ENCODE measurements around the gene CCDC88B. TPM values are rescaled to one million over a fixed set of nuclear protein-coding genes. Genes with fewer than 3 reads are reported as not detected.

CCDC88B gene
- total RNA-seq, 1 experiment from 2014 or later: 17.1 TPM

DNA sequence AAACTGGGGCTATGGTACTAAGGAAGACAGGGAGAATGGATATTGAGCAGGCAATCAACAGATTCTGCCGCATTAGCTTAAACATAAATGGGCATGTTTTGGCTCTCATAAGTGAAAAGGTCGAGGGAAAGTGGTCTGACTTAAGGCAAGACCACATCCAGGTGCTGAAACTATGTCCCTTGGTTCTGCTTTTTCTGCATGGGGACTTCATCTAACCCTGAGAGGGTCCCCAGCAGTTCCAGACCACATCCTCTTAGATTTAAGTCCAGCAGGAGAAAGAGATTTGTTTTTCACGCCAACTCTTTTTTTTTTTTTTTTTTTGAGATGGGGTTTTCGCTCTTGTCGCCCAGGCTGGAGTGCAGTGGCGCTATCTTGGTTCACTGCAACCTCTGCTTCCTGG, 24.4 kb downstream of the CCDC88B start:
- H3K36me3 ChIP-seq (ENCODE audit: control insufficient read depth, insufficient read depth, low read length): peaks cover 6% of the 10 kb centered on the region
- no peak overlapping the region for H3K27ac ChIP-seq (ENCODE audit: low read length)
- no peak overlapping the region for H3K4me3 ChIP-seq (ENCODE audit: low read depth in 2 of 2, low read length in 2 of 2)
- intact Hi-C loops (cut with micrococcal nuclease; ENCODE audit: unreplicated experiment): no loop called here
- ATAC-seq (no peak), DNase-seq (ENCODE audit: low read depth, low spot score) (no peak)
- TF ChIP-seq SIN3A (IDR thresholded peaks at IDR 0.05; ENCODE audit: borderline replicate concordance, insufficient read depth, low read depth, low read length) (no peak), POLR2AphosphoS5 (IDR thresholded peaks at IDR 0.05; ENCODE audit: low read depth, low read length) (no peak), TCF7L2 (IDR thresholded peaks at IDR 0.05; ENCODE audit: low read depth, low read length) (no peak)
- TF ChIP-seq, protein P1, sequence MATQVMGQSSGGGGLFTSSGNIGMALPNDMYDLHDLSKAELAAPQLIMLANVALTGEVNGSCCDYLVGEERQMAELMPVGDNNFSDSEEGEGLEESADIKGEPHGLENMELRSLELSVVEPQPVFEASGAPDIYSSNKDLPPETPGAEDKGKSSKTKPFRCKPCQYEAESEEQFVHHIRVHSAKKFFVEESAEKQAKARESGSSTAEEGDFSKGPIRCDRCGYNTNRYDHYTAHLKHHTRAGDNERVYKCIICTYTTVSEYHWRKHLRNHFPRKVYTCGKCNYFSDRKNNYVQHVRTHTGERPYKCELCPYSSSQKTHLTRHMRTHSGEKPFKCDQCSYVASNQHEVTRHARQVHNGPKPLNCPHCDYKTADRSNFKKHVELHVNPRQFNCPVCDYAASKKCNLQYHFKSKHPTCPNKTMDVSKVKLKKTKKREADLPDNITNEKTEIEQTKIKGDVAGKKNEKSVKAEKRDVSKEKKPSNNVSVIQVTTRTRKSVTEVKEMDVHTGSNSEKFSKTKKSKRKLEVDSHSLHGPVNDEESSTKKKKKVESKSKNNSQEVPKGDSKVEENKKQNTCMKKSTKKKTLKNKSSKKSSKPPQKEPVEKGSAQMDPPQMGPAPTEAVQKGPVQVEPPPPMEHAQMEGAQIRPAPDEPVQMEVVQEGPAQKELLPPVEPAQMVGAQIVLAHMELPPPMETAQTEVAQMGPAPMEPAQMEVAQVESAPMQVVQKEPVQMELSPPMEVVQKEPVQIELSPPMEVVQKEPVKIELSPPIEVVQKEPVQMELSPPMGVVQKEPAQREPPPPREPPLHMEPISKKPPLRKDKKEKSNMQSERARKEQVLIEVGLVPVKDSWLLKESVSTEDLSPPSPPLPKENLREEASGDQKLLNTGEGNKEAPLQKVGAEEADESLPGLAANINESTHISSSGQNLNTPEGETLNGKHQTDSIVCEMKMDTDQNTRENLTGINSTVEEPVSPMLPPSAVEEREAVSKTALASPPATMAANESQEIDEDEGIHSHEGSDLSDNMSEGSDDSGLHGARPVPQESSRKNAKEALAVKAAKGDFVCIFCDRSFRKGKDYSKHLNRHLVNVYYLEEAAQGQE (IDR thresholded peaks at IDR 0.05; ENCODE audit: insufficient read depth in 1 of 2, low read depth in 2 of 2, low read length in 1 of 2): no peak
- TF ChIP-seq, protein P2, sequence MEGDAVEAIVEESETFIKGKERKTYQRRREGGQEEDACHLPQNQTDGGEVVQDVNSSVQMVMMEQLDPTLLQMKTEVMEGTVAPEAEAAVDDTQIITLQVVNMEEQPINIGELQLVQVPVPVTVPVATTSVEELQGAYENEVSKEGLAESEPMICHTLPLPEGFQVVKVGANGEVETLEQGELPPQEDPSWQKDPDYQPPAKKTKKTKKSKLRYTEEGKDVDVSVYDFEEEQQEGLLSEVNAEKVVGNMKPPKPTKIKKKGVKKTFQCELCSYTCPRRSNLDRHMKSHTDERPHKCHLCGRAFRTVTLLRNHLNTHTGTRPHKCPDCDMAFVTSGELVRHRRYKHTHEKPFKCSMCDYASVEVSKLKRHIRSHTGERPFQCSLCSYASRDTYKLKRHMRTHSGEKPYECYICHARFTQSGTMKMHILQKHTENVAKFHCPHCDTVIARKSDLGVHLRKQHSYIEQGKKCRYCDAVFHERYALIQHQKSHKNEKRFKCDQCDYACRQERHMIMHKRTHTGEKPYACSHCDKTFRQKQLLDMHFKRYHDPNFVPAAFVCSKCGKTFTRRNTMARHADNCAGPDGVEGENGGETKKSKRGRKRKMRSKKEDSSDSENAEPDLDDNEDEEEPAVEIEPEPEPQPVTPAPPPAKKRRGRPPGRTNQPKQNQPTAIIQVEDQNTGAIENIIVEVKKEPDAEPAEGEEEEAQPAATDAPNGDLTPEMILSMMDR (IDR thresholded peaks at IDR 0.05): no peak
- POLR2A ChIA-PET: interaction anchor here (0.7 kb wide), 1 partner anchor 11 kb away, joined by 4 read pairs; no protein-coding TSS in a partner anchor
- H3K27me3 ChIP-seq (ENCODE audit: control insufficient read depth, insufficient read depth, low read length): no peaks in the 10 kb centered on the region
- in situ Hi-C loops (cut with HindIII; ENCODE audit: low pct_unique_long_range_greater_than_20kb, low sequenced_read_pairs): no loop called here
- CTCF ChIA-PET: interaction anchor here (0.5 kb wide), 1 partner anchor 88 kb away, joined by 8 read pairs; no protein-coding TSS in a partner anchor
- BruUV-seq (replicated peaks): no TSS peak
- peaks cover 7% of the 10 kb centered on the region for H3K4me1 ChIP-seq (ENCODE audit: control insufficient read depth, insufficient read depth, low read length)
- H3K9me3 ChIP-seq (ENCODE audit: control insufficient read depth, insufficient read depth, low read depth, low read length): no peaks in the 10 kb centered on the region

DNA sequence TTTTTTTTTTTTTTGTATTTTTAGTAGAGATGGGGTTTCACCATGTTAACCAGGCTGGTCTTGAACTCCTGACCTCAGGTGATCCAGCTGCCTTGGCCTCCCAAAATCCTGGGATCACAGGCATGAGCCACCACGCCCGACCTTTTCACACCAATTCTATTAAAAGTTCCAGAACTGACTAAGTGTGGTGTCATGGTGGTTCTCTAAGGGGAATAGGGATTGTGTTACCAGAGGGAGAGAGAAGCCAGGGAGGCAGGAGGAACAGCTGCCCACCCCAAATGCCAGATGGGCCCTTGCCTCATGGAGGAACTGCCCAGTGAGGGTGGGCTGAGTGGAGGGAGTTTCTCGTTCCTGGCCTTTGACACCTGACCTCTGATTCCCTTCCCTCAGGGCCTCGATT, 24.9 kb downstream of the CCDC88B start:
- Histone ChIP-seq H3K36me3 (ENCODE audit: control insufficient read depth, insufficient read depth, low read length) (peaks cover 6% of the 10 kb centered on the region), H3K27me3 (ENCODE audit: control insufficient read depth, insufficient read depth, low read length) (no peaks in the 10 kb centered on the region), H3K9me3 (ENCODE audit: control insufficient read depth, insufficient read depth, low read depth, low read length) (no peaks in the 10 kb centered on the region), H3K4me1 (ENCODE audit: control insufficient read depth, insufficient read depth, low read length) (peaks cover 3% of the 10 kb centered on the region; the same call in 1 of the 2 replicates), H3K27ac (ENCODE audit: low read length) (no peak overlapping the region), H3K4me3 (ENCODE audit: low read depth in 2 of 2, low read length in 2 of 2) (no peak overlapping the region)
- no peak for TF ChIP-seq TCF7L2 (IDR thresholded peaks at IDR 0.05; ENCODE audit: low read depth, low read length)
- TF ChIP-seq, protein P2 (IDR thresholded peaks at IDR 0.05): no peak
- no peak for TF ChIP-seq SIN3A (IDR thresholded peaks at IDR 0.05; ENCODE audit: borderline replicate concordance, insufficient read depth, low read depth, low read length)
- no peak for TF ChIP-seq POLR2AphosphoS5 (IDR thresholded peaks at IDR 0.05; ENCODE audit: low read depth, low read length)
- TF ChIP-seq, protein P1 (IDR thresholded peaks at IDR 0.05; ENCODE audit: insufficient read depth in 1 of 2, low read depth in 2 of 2, low read length in 1 of 2): no peak
- no peak for DNase-seq (ENCODE audit: low read depth, low spot score)
- POLR2A ChIA-PET: no interaction called here
- BruUV-seq (replicated peaks): no TSS peak
- CTCF ChIA-PET: no interaction called here
- intact Hi-C loops (cut with micrococcal nuclease; ENCODE audit: unreplicated experiment) (no loop called here), in situ Hi-C loops (cut with HindIII; ENCODE audit: low pct_unique_long_range_greater_than_20kb, low sequenced_read_pairs) (no loop called here)
- ATAC-seq: no peak

All from Panc1 (cell line).